SW480 (cell line): ENCODE measurements around the gene CNN1.
"Not testable (repeated sequence)": the region's sequence is repeated elsewhere in the genome, so short reads cannot be mapped to it uniquely, and the experiment has no call there.

ENCODE experiments used
- DNase-seq: peaks from one replicate; pipeline ENCODE4 v3.0.0-alpha.2; 2016; ENCODE audit warnings: low spot score

Gene CNN1

DNA sequence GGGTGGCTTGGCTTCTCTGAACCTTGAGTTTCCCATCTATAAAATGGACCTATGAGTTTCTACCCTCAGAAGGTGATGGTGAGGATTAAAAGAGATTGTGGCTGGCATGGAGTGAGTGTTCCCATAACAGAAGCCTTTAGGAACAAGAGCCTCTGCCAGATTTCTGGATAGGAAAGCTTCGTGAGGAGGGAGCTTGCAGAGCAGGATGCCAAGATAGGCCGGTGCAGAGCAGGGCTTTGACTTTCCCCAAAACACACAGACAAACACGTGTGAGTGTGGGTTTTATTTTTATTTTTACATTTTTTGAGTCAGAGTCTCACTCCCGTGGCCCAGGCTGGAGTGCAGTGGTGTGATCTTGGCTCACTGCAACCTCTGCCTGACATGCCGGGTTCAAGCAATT is 3.7 kb upstream of the CNN1 start:
- no peak for DNase-seq

DNA sequence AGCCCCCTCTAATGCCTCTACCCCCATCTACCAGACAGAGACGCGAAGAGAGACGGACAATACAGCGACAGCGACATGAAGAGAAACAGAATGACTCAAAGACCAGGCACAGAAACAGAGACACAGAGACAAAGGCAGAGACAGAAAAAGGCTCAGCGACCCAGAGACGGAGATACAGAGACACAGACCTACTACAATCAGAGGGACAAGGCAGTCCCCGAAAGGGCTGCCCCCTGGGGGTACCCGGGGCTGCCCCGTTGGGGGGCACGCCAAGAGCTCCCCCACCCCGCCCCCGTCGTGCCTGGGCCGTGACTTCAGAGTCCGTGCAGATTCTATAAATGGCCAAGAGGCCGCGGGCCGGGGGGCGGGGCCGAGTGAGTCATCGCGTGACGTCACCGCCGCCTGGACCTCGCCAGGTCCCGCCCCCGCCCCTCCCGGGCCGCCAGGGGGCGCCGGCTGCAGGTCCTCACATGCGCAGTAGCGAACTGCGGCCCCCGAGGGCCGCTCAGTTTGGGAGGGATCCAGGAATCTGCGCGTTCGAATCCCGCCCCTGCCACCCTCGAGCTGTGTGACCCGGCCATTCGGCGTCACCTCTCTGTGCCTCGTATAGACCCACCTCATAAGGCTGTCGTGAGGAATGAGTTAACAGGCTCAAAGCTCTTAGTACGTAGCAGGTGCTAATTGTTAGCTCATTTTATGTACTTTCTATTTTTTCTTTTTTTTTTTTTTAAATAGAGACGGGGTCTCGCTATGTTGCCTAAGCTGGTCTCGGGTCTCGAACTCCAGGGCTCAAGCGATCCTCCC is 2.7 kb upstream of the CNN1 start:
- peak; percentile 75 for DNase-seq

DNA sequence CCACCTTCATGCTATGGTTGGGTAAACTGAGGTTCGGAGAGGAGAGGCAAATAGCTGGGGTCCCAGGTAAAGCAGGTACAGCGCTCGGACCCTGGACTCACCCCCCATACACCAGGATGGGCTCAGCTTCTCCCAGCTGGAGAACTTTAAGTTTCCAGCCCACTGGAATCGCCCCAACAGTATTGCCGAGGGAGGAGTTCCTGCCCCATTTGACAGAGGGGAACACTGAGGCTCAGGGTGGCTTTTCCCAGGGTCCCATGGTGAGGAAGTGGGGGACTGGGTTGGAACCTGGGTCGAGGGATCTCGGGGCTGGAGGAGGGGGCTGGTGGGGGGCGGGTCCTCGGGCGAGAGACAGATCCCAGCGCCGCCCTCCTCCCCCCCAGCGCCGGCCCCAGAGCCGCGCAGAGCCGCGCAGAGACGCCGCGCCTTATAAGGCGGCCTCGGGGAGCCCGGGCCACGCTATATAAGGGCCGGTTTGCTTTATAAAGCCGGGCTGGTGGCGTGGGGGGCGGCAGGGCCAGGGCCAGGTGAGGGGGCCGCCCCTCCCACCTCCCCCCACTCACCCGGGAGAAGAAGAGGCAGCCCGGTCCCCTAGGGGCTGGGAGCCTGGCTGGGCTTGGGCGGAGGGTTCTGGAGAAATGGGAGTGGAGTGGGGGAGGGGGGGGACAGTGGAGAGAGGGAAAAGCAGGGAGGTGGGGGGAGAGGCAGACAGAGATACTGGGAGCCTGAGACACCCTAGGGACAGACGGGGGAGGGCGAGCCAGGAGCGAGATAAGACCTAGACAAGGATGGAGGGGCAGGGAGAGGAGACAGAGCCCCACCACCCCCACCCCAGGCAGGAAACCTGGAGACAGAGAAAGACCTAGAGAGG is 1.1 kb downstream of the CNN1 start:
- no peak for DNase-seq

DNA sequence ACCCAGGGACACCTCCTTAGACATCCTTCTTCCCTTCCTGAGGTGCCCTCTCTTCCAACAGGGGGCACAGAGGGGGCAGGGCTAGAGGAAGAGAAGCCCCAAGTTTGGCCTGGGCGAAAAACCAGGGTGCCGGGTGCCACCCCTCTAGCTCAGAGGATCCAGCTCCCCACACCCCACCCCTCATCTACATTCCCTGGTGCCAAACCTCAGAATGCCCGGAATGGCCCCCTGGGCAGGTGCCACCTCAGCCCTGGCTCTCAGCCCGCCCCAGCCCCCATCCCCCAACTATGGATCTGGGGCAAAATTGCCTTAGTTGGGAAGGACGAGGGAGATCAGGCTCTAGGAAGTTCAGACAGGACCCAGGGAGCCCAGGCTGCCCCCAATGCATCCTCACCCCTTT is 2.0 kb downstream of the CNN1 start:
- no peak for DNase-seq

DNA sequence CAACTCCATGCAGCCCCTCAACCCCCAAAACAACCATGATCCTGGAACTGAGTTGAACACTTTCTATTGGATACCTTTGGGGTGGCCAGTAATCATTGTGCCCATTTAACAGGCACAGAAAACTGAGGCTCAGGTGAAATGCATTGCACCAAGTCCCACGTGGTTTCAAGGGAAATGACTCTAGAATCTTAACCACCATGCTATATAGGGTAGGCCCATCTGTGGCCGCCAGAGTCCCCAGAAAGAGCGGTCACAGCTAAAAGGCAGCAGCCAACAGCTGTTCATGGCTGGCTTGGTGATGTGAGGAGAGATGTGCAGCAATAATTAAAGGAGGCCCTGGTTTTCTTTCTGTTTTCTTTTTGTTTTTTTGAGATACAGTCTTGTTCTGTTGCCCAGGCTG is 2.6 kb downstream of the CNN1 start:
- no peak for DNase-seq

DNA sequence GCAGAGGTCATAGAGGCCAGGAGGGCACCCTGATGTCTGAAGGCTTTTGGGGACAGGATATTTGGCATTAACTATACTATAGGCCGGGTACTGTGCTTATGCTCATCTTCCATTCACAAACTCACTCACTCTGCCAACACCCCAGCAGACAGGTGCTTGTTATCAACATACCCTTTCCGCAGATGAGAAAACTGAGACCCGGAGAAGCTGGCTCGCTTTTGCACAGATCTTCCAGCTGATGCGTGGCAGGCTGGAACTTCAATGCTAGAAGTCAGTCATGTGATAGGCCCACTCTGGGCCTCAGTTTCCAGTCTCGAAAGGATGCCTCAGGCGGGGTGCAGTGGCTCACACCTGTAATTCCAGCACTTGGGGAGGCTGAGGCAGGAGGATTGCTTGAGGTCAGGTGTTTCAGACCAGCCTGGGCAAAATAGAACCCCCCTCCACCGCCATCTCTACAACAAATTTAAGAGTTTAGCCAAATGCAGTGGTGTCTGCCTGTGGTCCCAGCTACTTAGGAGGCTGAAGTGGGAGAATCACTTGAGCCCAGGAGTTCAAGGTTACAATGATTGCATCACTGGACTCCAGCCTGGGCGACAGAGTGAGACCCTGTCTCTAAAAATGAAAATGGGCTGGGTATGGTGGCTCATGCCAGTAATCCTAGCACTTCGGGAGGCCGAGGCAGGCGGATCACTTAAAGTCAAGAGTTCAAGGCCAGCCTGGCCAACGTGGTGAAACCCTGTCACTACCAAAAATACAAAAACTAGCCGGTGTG is 9.5 kb downstream of the CNN1 start:
- DNase-seq = no peak

DNA sequence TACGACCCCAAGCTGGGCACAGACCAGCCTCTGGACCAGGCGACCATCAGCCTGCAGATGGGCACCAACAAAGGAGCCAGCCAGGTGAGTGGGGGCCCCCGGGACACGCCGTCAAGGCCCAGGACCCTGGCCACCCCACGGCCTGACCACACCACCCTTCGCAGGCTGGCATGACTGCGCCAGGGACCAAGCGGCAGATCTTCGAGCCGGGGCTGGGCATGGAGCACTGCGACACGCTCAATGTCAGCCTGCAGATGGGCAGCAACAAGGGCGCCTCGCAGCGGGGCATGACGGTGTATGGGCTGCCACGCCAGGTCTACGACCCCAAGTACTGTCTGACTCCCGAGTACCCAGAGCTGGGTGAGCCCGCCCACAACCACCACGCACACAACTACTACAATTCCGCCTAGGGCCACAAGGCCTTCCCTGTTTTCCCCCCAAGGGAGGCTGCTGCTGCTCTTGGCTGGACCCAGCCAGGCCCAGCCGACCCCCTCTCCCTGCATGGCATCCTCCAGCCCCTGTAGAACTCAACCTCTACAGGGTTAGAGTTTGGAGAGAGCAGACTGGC is 10.8 kb downstream of the CNN1 start:
- no peak for DNase-seq

DNA sequence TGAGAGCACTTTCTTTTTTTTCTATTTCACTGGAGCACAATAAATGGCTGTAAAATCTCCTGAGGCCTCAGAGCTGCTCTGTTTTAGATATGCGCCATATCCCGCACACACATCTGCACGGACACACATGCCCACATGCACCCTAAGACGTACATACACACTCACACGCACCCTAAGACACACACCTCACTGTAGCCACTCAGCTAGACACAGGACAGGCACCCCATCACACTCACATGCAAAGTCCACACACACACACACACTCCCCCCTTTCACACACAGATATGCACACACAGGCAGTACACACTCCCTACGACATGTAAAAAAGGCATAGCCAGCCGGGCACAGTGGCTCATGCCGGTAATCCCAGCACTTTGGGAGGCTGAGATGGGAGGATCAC is 11.6 kb downstream of the CNN1 start:
- DNase-seq = no peak

DNA sequence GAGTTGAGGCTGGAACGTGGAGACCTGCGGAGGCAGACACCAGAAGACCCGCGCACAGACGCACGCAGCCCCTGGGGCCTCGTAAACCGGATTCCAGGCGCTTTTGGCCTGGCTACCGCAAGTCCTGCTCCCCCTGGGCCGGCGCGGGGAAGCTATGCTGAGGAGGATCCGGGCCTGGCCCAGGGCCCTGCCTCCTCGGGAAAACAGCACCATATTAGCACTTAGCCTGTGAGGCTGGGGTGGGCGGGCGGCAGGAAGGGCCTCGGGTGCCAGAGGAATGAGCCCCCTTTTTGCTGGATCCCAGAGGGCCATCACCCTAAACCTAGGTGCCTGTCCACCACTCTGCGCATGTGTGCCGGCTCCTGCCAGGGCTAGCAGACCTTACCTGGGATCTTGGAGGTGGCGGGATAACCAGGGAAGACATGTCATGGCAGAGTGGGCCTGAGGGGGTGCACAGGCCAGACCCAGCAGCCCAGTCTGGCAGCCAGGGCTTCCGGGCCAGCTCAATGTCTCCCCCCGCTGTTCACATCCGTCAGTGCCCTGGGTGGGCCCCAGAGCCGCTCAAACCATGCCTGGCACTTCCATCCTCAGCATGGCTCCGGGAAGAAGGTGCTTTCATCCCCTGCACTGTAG is 13.1 kb downstream of the CNN1 start:
- no peak for DNase-seq

DNA sequence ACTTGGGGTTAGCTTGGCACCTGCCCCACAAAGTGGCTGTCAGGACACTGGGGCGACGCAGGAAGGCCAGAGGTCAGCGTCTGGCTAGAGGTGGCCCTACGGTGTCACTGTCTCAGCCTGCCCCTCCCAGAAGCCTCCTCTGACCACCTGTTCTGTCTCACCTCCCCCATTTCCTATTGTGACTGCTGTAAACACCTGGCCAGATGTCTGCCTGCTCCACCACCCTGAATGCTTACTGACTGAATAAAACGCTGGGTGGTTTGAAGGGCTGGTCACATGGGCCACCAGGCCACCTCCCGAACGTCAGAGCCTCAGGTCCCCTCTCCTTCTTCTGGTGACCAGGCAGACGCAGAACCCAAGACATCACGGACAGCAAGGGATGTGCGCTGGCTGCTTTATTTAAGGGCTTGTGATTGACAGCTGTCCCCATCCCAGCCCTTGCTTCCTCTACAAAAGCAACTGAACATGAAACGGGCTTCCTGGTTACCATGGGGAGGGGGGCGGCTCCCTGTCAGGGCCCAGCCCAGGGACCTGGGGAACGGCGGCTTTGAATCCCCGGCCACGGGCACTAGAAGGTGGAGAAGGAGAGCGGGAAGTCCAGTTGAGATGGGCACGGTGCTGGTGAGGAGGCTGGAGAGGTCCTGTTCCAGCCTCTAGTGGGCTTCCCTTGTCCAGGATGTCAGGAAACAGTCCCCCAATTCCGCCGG is 14.2 kb downstream of the CNN1 start:
- no peak for DNase-seq

DNA sequence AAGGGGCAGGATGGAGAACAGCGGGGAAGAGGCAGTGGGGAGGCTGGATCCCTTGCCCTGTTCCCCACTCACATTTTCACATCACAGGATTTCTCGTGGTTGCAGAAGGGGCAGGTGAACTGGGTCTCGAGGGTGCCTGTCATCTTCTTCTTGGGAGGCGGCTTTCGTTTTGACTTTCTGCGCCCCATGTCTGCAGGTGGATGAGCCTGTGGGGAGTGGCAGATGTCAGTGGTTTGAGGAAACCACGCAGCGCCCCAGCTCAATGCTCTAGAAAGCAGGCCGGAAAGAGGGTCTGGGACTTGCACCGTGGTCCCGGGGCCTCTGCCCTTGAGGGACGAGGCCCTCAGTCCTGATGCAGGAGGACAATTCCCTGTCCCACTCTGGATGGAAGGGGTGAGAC is 15.5 kb downstream of the CNN1 start:
- no peak for DNase-seq

DNA sequence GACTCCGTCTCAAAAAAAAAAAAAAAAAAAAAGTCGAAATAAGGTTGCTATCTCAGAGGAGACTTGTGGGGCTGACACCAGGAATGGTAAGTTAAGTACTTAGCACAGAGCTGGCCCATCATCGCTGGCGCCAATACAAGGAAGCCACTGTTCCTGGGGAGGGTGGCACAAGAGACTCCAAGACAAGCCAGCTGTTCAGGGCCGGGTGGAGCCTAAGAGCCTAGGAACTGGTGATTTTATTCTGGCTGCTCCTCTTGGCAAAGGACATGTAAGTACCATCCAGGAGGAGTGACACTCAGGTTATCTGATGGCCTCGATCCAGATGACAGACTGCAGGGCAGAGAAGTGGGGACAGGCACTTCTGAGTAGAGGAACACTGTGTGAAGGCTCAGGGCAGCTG is 16.6 kb downstream of the CNN1 start:
- DNase-seq = no peak

DNA sequence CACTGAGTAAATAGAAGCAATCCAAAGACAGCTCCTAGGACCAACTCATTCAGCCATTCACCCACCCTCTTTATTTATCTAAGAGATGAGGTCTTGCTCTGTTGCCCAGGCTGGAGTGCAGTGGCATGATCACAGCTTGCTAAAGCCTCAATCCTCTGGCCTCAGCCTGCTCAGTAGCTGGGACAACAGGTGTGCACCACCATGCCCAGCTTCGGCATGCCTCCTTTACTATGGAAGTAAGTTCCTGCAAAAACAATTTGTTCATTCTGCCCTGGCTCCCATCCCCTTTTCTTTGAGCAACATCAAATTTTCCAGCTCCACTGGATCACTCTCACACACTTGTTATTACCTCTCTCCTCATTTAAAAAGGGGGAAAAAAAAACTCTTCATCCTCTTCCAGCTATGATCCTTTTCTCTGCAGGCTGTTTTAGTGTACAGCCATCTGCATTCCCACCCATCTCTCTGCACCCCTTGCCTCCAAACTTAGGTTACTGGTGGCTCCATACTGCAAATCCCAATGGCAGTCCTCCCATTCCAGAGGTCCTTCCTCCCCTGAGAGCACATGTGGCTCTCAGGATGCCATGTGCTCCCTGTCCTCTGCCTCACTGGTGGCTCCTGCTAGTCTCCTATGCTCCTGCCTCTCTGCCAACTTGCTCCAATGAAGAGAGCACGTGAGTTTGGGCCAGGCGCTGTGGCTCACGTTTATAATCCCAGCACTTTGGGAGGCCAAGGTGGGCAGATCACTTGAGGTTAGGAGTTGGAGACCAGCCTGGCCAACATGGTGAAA is 18.2 kb downstream of the CNN1 start:
- DNase-seq = no peak

DNA sequence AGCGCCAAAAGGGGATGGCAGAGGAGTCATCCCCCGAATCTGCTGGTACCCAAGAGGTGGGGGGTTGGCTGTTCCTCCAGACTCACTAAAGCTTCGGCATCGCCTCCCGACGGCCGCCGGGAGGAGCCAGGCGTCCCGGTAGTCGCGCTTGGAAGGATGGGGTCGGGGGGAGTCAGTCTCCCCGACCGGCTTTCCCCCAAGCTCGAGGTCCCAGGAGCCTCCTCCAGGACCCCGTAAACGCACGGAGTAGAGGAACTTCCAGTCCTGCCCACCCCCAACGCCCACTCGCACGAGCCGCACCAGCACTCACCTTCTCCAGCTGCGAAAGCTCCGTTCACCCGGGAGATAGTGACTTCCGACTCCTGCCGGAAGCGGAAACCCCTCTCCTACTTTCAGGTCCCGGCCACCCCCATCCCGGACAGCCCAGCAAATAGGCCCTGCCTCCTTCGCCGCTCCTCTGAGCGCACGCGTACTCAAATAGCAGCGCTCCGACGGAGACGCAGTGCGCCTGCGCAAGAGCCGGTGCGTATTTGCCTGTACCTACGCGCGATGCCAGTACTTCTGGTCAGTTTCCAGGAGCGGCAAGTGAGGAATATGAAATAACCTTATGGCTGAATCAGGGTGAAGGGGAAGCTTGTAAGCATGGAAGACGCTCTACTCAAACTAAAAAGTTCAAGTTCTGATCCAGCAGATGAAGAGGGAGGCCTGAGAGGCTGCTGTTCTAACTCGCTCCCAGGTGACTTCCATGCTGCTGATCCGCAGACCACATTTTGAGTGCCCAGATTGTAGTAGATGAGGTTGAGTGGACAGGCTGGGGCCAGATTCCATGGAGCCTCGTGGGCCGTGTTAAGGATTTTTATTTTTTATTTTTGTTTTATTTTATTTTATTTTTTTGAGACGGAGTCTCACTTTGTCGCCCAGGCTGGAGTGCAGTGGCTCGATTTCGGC is 20.5 kb downstream of the CNN1 start, which contains the start of gene ELOF1:
TSS of gene ELOF1 (minus strand) at position 350 of the 948 bp plus-strand sequence. CDS start 4,883 bp downstream, outside the sequence.
- peak; percentile 97 for DNase-seq

DNA sequence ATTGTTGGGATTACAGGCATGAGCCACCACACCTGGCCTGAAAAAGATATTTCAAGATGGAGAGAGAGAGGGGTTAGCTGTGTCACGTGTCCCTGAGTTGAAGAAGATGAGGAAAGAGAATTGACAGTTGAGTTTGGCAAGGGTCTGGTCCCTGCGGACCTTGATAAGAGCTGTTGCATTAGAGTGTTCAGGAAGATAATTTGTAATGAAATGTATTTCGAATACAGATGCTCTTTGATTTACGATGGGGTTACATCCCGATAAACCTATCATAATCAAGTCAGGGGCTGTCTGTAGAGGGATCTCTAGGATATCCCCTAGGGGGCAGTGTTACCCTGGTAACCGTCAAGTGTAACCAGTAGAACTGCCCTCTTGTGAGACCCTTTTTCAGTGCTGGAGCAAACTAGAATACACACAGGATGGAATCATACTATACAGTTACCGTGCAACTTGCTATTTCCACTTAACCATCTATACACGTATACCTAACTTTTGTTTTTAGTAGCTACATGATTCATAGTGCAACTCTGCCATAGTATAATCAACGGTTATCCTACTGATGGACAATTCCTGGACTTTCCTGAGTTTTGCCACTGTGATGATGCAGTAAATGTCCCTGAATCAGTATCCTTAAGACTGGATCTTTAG is 21.9 kb downstream of the CNN1 start:
- DNase-seq = peak; percentile 78

DNA sequence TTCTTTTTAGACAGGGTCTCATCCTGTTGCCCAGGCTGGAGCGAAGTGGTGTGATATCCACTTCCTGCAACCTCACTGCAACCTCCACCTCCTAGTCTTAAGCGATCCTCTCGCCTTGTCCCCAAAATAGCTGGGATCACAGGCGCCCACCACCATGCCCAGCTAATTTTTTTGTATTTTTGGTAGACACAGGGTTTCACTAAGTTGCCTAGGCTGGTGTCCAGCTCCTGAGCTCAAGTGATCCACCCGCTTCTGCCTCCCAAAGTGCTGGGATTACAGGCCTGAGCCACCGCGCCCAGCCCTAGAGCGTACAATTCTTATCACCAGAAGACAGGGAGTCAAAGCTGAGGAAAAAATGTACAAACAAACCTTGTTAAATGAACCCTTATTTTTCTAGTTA is 24.9 kb downstream of the CNN1 start:
- DNase-seq = no peak

DNA sequence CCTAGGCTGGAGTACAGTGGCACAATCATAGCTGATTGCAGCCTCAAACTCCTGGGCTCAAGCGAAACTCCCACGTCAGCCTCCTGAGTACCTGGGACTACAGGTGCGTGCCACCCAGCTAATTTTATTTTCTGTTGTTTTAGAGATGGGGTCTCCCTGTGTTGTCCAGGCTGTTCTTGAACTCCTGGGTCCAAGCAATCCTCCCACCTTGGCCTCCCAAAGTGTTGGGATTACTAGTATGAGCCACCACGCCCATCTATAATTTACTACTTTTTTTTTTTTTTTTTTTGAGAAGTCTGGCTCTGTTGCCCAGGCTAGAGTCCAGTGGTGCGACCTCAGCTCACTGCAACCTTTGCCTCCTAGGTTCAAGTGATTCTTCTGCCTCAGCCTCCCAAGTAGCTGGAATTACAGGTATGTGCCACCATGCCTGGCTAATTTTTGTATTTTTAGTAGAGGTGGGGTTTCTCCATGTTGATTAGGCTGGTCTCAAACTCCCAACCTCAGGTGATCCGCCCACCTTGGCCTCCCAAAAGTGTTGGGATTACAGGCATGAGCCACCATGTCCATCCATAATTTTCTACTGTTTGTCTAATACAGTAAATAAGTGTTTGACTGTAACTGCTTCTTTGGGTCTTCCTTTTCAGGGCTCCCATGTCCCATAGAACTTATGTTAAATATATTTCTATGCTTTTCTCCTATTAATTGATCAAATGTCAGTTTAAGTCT is 25.6 kb downstream of the CNN1 start:
- not testable (repeated sequence) for DNase-seq

DNA sequence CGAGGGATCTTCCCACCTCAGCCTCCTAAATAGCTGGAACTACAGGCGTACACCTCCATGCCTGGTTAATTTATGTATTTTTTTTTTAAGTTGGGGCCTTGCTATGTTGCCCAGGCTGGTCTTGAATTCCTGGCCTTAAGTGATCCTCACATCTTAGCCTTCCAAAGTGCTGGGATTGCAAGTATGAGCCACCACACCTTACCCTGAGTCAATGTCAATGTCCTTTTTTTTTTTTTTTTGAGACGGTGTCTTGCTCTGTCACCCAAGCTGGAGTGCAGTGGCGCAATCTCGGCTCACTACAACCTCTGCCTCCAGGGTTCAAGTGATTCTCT is 27.0 kb downstream of the CNN1 start:
- not testable (repeated sequence) for DNase-seq
